Panc1 (cell line): ENCODE data around the gene PNPLA8. TPM values are rescaled to one million over a fixed set of nuclear protein-coding genes. Genes with fewer than 3 reads are reported as not detected.

Experiments used
- ATAC-seq: fragments of 200-7000 bp; cut with Tn5 transposase; 2 replicates; pipeline ENCODE4 v1.9.1; 2020; ENCODE audit warnings: mild to moderate bottlenecking, moderate library complexity
- BruUV-seq: library from RNA; stranded (reverse); fragments of 400-500 nt; replicated peaks from 2 replicates; lab custom pipeline; 2021; lab: Mats Ljungman, UMichigan
- CTCF ChIA-PET: fragments of 300-600 bp; sonication (Branson Sonifier 250); formaldehyde crosslinking; loops from one replicate; lab custom pipeline; 2022; ENCODE audit warnings: antibody characterized with exemption; lab: Charles Lee
- POLR2A ChIA-PET: fragments of 300-600 bp; sonication (Branson Sonifier 250); formaldehyde crosslinking; loops from one replicate; lab custom pipeline; 2022; ENCODE audit warnings: antibody characterized with exemption; lab: Charles Lee
- DNase-seq: peaks from one replicate; pipeline ENCODE4 v3.0.0-alpha.2; 2010; ENCODE audit warnings: low read depth, low spot score
- H3K27ac ChIP-seq: 2 replicates; pipeline ENCODE4 v1.5.1; 2011; ENCODE audit warnings: mild to moderate bottlenecking, low read length, inconsistent platforms
- H3K27me3 ChIP-seq: fragments of 200-500 bp; sonication (Bioruptor generic); 2 replicates; pipeline ENCODE4 v1.6.0; 2014; ENCODE audit warnings: low read length, inconsistent platforms; ENCODE audit not compliant: control insufficient read depth, insufficient read depth
- H3K36me3 ChIP-seq: fragments of 200-500 bp; sonication (Bioruptor generic); 2 replicates; pipeline ENCODE4 v1.5.1; 2014; ENCODE audit warnings: inconsistent platforms, mild to moderate bottlenecking, low read length, moderate library complexity; ENCODE audit not compliant: control insufficient read depth, insufficient read depth
- H3K4me1 ChIP-seq: 2 replicates; pipeline ENCODE4 v1.5.1; 2011; ENCODE audit warnings: inconsistent platforms, mild to moderate bottlenecking, low read length, moderate library complexity; ENCODE audit not compliant: control insufficient read depth, insufficient read depth
- H3K4me3 ChIP-seq, 2 experiments: 2 replicates each; pipeline ENCODE4 v1.5.1; 2011 to 2012; ENCODE audit warnings: low read depth in 2 of 2, low read length in 2 of 2, mild to moderate bottlenecking in 2 of 2, inconsistent platforms in 1 of 2, moderate library complexity in 1 of 2
- H3K9me3 ChIP-seq: fragments of 200-500 bp; sonication (Bioruptor generic); 2 replicates; pipeline ENCODE4 v1.5.1; 2014; ENCODE audit warnings: low read depth, mild to moderate bottlenecking, inconsistent platforms, low read length, moderate library complexity; ENCODE audit not compliant: control insufficient read depth, insufficient read depth
- CTCF ChIP-seq: fragments of 450-650 bp; IDR thresholded peaks from 2 replicates; pipeline ENCODE4 v1.5.1; 2017; ENCODE audit warnings: mild to moderate bottlenecking
- POLR2AphosphoS5 ChIP-seq: IDR thresholded peaks from 2 replicates; pipeline ENCODE4 v1.6.1; 2012; ENCODE audit warnings: mild to moderate bottlenecking, low read depth, low read length, moderate library complexity
- SIN3A ChIP-seq: IDR thresholded peaks from 2 replicates; pipeline ENCODE4 v1.6.1; 2012; ENCODE audit warnings: low read depth, mild to moderate bottlenecking, low read length, moderate library complexity, borderline replicate concordance; ENCODE audit not compliant: insufficient read depth
- TCF7L2 ChIP-seq: IDR thresholded peaks from 2 replicates; pipeline ENCODE4 v1.6.1; 2011; ENCODE audit warnings: mild to moderate bottlenecking, low read depth, low read length, inconsistent platforms
- in situ Hi-C: cut with HindIII; loops from 2 replicates; pipeline ENCODE4 v1.10.0; 2016; ENCODE audit warnings: low sequenced_read_pairs, low pct_unique_long_range_greater_than_20kb
- intact Hi-C: fragments of 100-400 bp; cut with micrococcal nuclease; formaldehyde crosslinking; loops from one replicate; pipeline ENCODE4 v1.10.0; 2022; ENCODE audit not compliant: unreplicated experiment
- total RNA-seq: library from RNA; stranded (reverse); gene quantifications from one replicate; pipeline ENCODE4 v1.2.1, GENCODE V29; 2021; ENCODE audit not compliant: unreplicated experiment
- TF ChIP-seq, protein P1 (sequence below), 2 experiments: IDR thresholded peaks; 2 replicates each; pipeline ENCODE4 v1.6.1; 2011 to 2012; ENCODE audit warnings: low read depth in 2 of 2, control low read depth in 1 of 2, low read length in 1 of 2, mild to moderate bottlenecking in 1 of 2, moderate library complexity in 1 of 2; ENCODE audit not compliant: insufficient read depth in 1 of 2

Gene PNPLA8
- total RNA-seq, 1 experiment from 2014 or later: 18.1 TPM

DNA sequence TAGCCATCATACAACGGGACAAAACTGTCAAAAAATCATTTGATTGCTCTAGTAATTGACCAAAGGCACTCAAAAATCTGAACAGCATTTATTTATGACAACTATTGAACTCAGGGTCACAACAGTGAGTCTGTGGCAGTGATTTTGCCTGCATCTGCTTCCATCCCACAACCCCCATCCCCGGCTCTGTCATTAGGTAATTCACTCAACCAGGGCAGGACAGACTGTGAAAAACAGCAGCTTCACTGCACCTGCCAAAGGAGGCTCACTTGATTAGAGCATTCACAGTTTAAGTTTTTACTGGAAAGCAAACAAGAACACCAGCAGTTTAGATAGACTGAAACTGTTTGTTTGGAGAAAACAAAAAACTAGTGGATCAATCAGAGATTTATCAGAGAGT lies 91.9 kb downstream of the PNPLA8 start:
- in situ Hi-C loops (no loop called here), intact Hi-C loops (no loop called here)
- Histone ChIP-seq H3K4me3 (no peak overlapping the region), H3K9me3 (no peaks in the 10 kb centered on the region), H3K4me1 (no peaks in the 10 kb centered on the region), H3K36me3 (no peaks in the 10 kb centered on the region), H3K27ac (no peak overlapping the region), H3K27me3 (peaks cover 2% of the 10 kb centered on the region; the same call in 1 of the 2 replicates)
- no peak for ATAC-seq
- ChIA-PET CTCF (no interaction called here), POLR2A (no interaction called here)
- BruUV-seq: no TSS peak
- DNase-seq: no peak
- TF ChIP-seq SIN3A (no peak), POLR2AphosphoS5 (no peak), TCF7L2 (no peak), CTCF (no peak)
- TF ChIP-seq, protein P1, sequence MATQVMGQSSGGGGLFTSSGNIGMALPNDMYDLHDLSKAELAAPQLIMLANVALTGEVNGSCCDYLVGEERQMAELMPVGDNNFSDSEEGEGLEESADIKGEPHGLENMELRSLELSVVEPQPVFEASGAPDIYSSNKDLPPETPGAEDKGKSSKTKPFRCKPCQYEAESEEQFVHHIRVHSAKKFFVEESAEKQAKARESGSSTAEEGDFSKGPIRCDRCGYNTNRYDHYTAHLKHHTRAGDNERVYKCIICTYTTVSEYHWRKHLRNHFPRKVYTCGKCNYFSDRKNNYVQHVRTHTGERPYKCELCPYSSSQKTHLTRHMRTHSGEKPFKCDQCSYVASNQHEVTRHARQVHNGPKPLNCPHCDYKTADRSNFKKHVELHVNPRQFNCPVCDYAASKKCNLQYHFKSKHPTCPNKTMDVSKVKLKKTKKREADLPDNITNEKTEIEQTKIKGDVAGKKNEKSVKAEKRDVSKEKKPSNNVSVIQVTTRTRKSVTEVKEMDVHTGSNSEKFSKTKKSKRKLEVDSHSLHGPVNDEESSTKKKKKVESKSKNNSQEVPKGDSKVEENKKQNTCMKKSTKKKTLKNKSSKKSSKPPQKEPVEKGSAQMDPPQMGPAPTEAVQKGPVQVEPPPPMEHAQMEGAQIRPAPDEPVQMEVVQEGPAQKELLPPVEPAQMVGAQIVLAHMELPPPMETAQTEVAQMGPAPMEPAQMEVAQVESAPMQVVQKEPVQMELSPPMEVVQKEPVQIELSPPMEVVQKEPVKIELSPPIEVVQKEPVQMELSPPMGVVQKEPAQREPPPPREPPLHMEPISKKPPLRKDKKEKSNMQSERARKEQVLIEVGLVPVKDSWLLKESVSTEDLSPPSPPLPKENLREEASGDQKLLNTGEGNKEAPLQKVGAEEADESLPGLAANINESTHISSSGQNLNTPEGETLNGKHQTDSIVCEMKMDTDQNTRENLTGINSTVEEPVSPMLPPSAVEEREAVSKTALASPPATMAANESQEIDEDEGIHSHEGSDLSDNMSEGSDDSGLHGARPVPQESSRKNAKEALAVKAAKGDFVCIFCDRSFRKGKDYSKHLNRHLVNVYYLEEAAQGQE (IDR thresholded peaks at IDR 0.05; ENCODE audit: insufficient read depth in 1 of 2, low read depth in 2 of 2, low read length in 1 of 2): no peak

- H3K4me1 ChIP-seq: no peaks in the 10 kb centered on the region
- ATAC-seq (no peak), DNase-seq (no peak)
- no peaks in the 10 kb centered on the region for H3K36me3 ChIP-seq
- BruUV-seq: no TSS peak
- H3K27me3 ChIP-seq: 0 out of 2 replicates have a peak, but pooled peaks cover 3% of the 10 kb centered on the region
- no peaks in the 10 kb centered on the region for H3K9me3 ChIP-seq
- in situ Hi-C loops (no loop called here), intact Hi-C loops (no loop called here)
- H3K4me3 ChIP-seq: no peak overlapping the region
- no peak overlapping the region for H3K27ac ChIP-seq
- TF ChIP-seq SIN3A (no peak), CTCF (no peak), TCF7L2 (no peak), POLR2AphosphoS5 (no peak)
- TF ChIP-seq, protein P1 (IDR thresholded peaks at IDR 0.05; ENCODE audit: insufficient read depth in 1 of 2, low read depth in 2 of 2, low read length in 1 of 2): no peak
- ChIA-PET CTCF (no interaction called here), POLR2A (no interaction called here)
Observed at GRCh38 chr7:108431099-108431498, 94.8 kb downstream of the PNPLA8 start.
